Articular chondrocyte of knee joint (primary cell): Measurements from ENCODE around the gene LRP2. TPM values are rescaled to one million over a fixed set of nuclear protein-coding genes. Genes with fewer than 3 reads are reported as not detected.

Experiments used
- total RNA-seq: library from RNA; depleted of rRNA; stranded (reverse); fragments of >200 nt; gene quantifications from 2 replicates; pipeline ENCODE4 v1.2.3, GENCODE V29; 2012

The LRP2 gene
- not detected in 2 replicates for total RNA-seq

DNA sequence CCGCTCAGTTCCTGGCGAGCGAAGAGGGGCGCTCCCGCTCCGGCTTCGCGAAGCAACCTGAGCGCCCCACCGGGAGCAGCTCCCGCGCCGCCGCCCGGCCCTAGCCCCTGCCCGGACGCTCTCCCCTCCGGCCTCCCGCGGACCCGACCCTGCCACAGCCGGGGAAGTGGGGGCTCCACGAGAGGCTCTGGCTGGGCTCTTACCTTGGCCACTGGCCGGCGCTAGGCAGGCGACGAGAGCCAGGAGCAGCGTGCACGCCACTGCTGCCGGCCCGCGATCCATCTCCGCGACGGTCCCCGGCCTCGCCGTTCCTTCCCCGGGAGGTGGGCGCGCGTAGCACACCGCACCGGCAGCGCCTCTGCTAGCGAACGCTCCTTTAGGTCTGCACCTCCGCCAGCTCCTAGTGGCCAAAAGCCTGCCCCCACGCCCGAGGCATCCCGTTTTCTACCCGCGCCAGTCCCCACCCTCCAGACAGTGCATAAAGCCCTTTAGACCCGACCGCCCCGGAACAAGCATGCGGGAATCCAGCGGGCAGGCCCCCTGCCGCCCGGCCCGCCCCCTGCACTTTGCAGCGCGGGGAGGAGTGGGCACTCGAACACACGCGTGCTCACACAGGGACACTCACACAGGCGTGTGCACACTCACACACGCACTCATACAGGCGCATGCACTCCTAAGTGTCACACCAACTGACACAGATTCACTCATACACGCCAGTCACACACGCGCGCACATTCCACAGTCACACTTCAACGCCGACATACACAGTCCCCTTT lies at the start of gene LRP2:
LRP2 (minus strand) TSS at position 417 of the 776 bp plus-strand sequence; CDS start at position 282, 135 bp downstream.

Other genes starting within 250 kb of the LRP2 start
- 8.5 and 9.0 TPM in 2 replicates for gene BBS5, start 117.0 kb upstream of the LRP2 start, total RNA-seq
- gene KLHL41, start 147.2 kb upstream of the LRP2 start, total RNA-seq: 0.54 and 0.91 TPM in 2 replicates
- 21.4 and 32.3 TPM in 2 replicates for gene FASTKD1, start 211.3 kb upstream of the LRP2 start, total RNA-seq
- gene PPIG, start 221.8 kb upstream of the LRP2 start, total RNA-seq: 41.0 and 46.3 TPM in 2 replicates